K562 (cell line): ENCODE data around the gene VWF. TPM values are rescaled to one million over a fixed set of nuclear protein-coding genes. Genes with fewer than 3 reads are reported as not detected.
"Not testable (repeated sequence)": the region's sequence is repeated elsewhere in the genome, so short reads cannot be mapped to it uniquely, and the experiment has no call there.

ENCODE experiments used
- ATAC-seq: fragments of 200-7000 bp; cut with Tn5 transposase; 3 replicates; pipeline ENCODE4 v1.9.1; 2020; ENCODE audit warnings: moderate library complexity
- BruUV-seq: library from RNA; stranded (reverse); fragments of 400-500 nt; replicated peaks from 2 replicates; lab custom pipeline; 2021; lab: Mats Ljungman, UMichigan
- CTCF ChIA-PET: fragments of 300-600 bp; formaldehyde crosslinking; extraction: SDS; loops from one replicate; lab custom pipeline; 2021; ENCODE audit warnings: low intra/inter-chr PET ratio; lab: Yijun Ruan, JAX
- POLR2A ChIA-PET: fragments of 300-600, 350-650 bp; sonication (Branson Sonifier 250); formaldehyde crosslinking; extraction: SDS; loops from one replicate; lab custom pipeline; 2021; ENCODE audit warnings: antibody characterized with exemption, inconsistent platforms; lab: Yijun Ruan, JAX
- DNase-seq, 4 experiments: peaks; one replicate each; pipeline versions ENCODE4 v3.0.0 to v3.0.0-alpha.2; 2011 to 2018; ENCODE audit warnings: low spot score in 3 of 4, mixed read lengths in 3 of 4; ENCODE audit errors: extremely low read depth in 1 of 4
- FAIRE-seq: peaks from 2 replicates; lab custom pipeline; 2011; peaks lifted over from hg19 to GRCh38; lab: Jason Lieb, UNC
- H2AFZ ChIP-seq: 2 replicates; pipeline ENCODE4 v1.6.0; 2011; ENCODE audit warnings: low read depth, low read length, control low read depth, inconsistent platforms
- H3K27ac ChIP-seq: fragments of 200-600 bp; 3 replicates; pipeline ENCODE4 v1.8.0; 2011; ENCODE audit warnings: low read depth, mild to moderate bottlenecking, control low read depth, inconsistent platforms, low read length, moderate library complexity, mixed read lengths; ENCODE audit errors: extremely low read depth
- H3K27me3 ChIP-seq, 2 experiments: fragments of 300-600 bp in 1 of 2; 2 replicates in 1 of 2; 3 replicates in 1 of 2; pipeline versions ENCODE4 v1.6.0 to v1.8.0; 2011; ENCODE audit warnings: inconsistent platforms in 2 of 2, low read length in 2 of 2, mild to moderate bottlenecking in 1 of 2, mixed read lengths in 1 of 2, moderate library complexity in 1 of 2; ENCODE audit not compliant: control insufficient read depth in 2 of 2, insufficient read depth in 2 of 2
- H3K36me3 ChIP-seq: fragments of 300-600 bp; 3 replicates; pipeline ENCODE4 v1.8.0; 2011; ENCODE audit warnings: mild to moderate bottlenecking, low read length, inconsistent platforms; ENCODE audit not compliant: control insufficient read depth, insufficient read depth
- H3K4me1 ChIP-seq, 2 experiments: fragments of 200-600 bp in 1 of 2; replicated peaks in 1 of 2; 2 replicates in 1 of 2; 3 replicates in 1 of 2; pipeline versions ENCODE4 v1.5.1 to v1.8.0; 2011; ENCODE audit warnings: inconsistent platforms in 2 of 2, low read length in 2 of 2, mild to moderate bottlenecking in 1 of 2, mixed read lengths in 1 of 2, moderate library complexity in 1 of 2; ENCODE audit not compliant: control insufficient read depth in 2 of 2, insufficient read depth in 2 of 2
- H3K4me2 ChIP-seq: 2 replicates; pipeline ENCODE4 v1.6.1; 2011; ENCODE audit warnings: low read length, control low read depth, inconsistent platforms, mixed read lengths; ENCODE audit not compliant: insufficient read depth
- H3K4me3 ChIP-seq: fragments of 200-600 bp; sonication (generic), shearing (Covaris generic); 2 replicates; pipeline ENCODE4 v1.5.1; 2016; ENCODE audit warnings: control low read depth, inconsistent platforms
- H3K79me2 ChIP-seq: fragments of 200-600 bp; 3 replicates; pipeline ENCODE4 v1.8.0; 2011; ENCODE audit warnings: low read length, inconsistent platforms; ENCODE audit not compliant: control insufficient read depth, insufficient read depth
- H3K9ac ChIP-seq, 2 experiments: 2 replicates each; pipeline versions ENCODE4 v1.6.0 to v1.6.1; 2011; ENCODE audit warnings: low read depth in 2 of 2, low read length in 2 of 2, control low read depth in 1 of 2, inconsistent platforms in 1 of 2, mild to moderate bottlenecking in 1 of 2, mixed read lengths in 1 of 2; ENCODE audit not compliant: insufficient read depth in 1 of 2
- H3K9me1 ChIP-seq: one replicate; pipeline ENCODE4 v1.6.0; 2011; ENCODE audit warnings: inconsistent platforms, mild to moderate bottlenecking, low read length, moderate library complexity; ENCODE audit not compliant: control insufficient read depth, insufficient read depth
- H3K9me3 ChIP-seq: replicated peaks from 2 replicates; pipeline ENCODE4 v1.5.1; 2011; ENCODE audit warnings: low read depth, low read length, inconsistent platforms; ENCODE audit not compliant: control insufficient read depth, insufficient read depth
- H4K20me1 ChIP-seq: replicated peaks from 2 replicates; pipeline ENCODE4 v1.6.1; 2011; ENCODE audit warnings: low read length, inconsistent platforms, mixed read lengths; ENCODE audit not compliant: control insufficient read depth, insufficient read depth
- NFIC ChIP-seq: fragments of 450-650 bp; IDR thresholded peaks from 2 replicates; pipeline ENCODE4 v1.6.1; 2017; ENCODE audit warnings: mild to moderate bottlenecking, inconsistent platforms
- NR2C1 ChIP-seq, 2 experiments: fragments of 450-650 bp; IDR thresholded peaks; 2 replicates each; pipeline ENCODE4 v1.6.1; 2017; ENCODE audit warnings: mild to moderate bottlenecking in 2 of 2, antibody characterized with exemption in 1 of 2, inconsistent platforms in 1 of 2, missing compliant biosample characterization in 1 of 2, missing genetic modification characterization in 1 of 2
- REST ChIP-seq, 2 experiments: fragments of 450-650 bp; formaldehyde crosslinking in 1 of 2; IDR thresholded peaks; 2 replicates each; pipeline versions ENCODE4 v1.4.0 to v1.6.1; 2014 to 2020; ENCODE audit warnings: mild to moderate bottlenecking in 2 of 2, borderline replicate concordance in 1 of 2, low read depth in 1 of 2
- ZNF140 ChIP-seq: fragments of 250-450 bp; sonication (Bioruptor Pico); IDR thresholded peaks from 2 replicates; pipeline ENCODE4 v1.8.0; 2021; ENCODE audit warnings: moderate library complexity, mild to moderate bottlenecking, inconsistent platforms
- WGBS: fragments of 100-300 bp; shearing (Covaris generic); methylation state at CpG from one replicate; pipeline ENCODE4 v1.1.6; 2016; ENCODE audit warnings: low coverage, mixed read lengths; ENCODE audit not compliant: insufficient coverage; ENCODE audit errors: missing lambda C conversion rate; 5-methylcytosine and 5-hydroxymethylcytosine counted together
- in situ Hi-C: fragments of 300-500 bp; cut with MboI; formaldehyde crosslinking; loops from 4 replicates; pipeline ENCODE4 v1.15.0; 2018; ENCODE audit warnings: inconsistent platforms, mixed read lengths
- intact Hi-C: fragments of 100-400 bp; cut with micrococcal nuclease; formaldehyde crosslinking; loops from 2 replicates; pipeline ENCODE4 v1.14.2; 2022
- polyA plus RNA-seq, 8 experiments: library from polyadenylated mRNA; depleted of rRNA in 4 of 8; stranded (reverse) in 5 of 8; unstranded in 3 of 8; fragments of >200 nt; fragmentation: Nextera tagmentation in 2 of 8; fragmentation: Illumina TruSeq in 1 of 8; extraction: Ambion mirVana in 2 of 8; extraction: Trizol in 1 of 8; gene quantifications; 2 replicates each; pipeline versions ENCODE4 v1.2.1 to v1.2.3, GENCODE V29; 2011 to 2014; ENCODE audit warnings: inconsistent platforms in 1 of 8, missing spikeins in 1 of 8
- total RNA-seq, 7 experiments: library from RNA; depleted of rRNA in 6 of 7; stranded (reverse); fragments of >200 nt in 6 of 7; fragmentation: Illumina TruSeq in 2 of 7; extraction: Trizol in 2 of 7; gene quantifications; 2 replicates each; pipeline versions ENCODE4 v1.2.1 to v1.2.3, GENCODE V29; 2011 to 2021; ENCODE audit warnings: low replicate concordance in 1 of 7

Gene VWF
- total and polyA plus RNA-seq, 9 of the 15 experiments (the other 6 are each of a cell fraction or from before 2014, with no cell fraction given) = 0.53 TPM; not detected in 8

- peak; percentile 63 for TF ChIP-seq NFIC
- no peak for TF ChIP-seq ZNF140 (CRISPR knock-in tag)
- peak; percentile 80 for TF ChIP-seq REST (IDR thresholded peaks at IDR 0.05; ENCODE audit: borderline replicate concordance)
- no peak for TF ChIP-seq REST (CRISPR knock-in tag; IDR thresholded peaks at IDR 0.05; ENCODE audit: low read depth)
- TF ChIP-seq NR2C1 (IDR thresholded peaks at IDR 0.05) = no peak
- TF ChIP-seq NR2C1 (tag; IDR thresholded peaks at IDR 0.05) = no peak
Measured at GRCh38 chr12:6154730-6155459, 30.4 kb upstream of the VWF start (continued).

- H3K9ac ChIP-seq, DNase-seq, FAIRE-seq, H4K20me1 ChIP-seq, H3K9me1 ChIP-seq, ATAC-seq, H3K4me1 ChIP-seq, H3K36me3 ChIP-seq, CTCF ChIA-PET, BruUV-seq, H3K79me2 ChIP-seq, POLR2A ChIA-PET, intact Hi-C loops, H3K4me3 ChIP-seq, H3K4me2 ChIP-seq, in situ Hi-C loops, H3K27ac ChIP-seq, H3K9me3 ChIP-seq, H3K27me3 ChIP-seq, H2AFZ ChIP-seq: not testable (repeated sequence)
- WGBS = 39% methylated on average over 12 of the region's 15 CpGs
Measured at GRCh38 chr12:6148722-6149121, 24.3 kb upstream of the VWF start.
